Measurements from ENCODE around the gene ZNF775.

ZNF775 gene

DNA sequence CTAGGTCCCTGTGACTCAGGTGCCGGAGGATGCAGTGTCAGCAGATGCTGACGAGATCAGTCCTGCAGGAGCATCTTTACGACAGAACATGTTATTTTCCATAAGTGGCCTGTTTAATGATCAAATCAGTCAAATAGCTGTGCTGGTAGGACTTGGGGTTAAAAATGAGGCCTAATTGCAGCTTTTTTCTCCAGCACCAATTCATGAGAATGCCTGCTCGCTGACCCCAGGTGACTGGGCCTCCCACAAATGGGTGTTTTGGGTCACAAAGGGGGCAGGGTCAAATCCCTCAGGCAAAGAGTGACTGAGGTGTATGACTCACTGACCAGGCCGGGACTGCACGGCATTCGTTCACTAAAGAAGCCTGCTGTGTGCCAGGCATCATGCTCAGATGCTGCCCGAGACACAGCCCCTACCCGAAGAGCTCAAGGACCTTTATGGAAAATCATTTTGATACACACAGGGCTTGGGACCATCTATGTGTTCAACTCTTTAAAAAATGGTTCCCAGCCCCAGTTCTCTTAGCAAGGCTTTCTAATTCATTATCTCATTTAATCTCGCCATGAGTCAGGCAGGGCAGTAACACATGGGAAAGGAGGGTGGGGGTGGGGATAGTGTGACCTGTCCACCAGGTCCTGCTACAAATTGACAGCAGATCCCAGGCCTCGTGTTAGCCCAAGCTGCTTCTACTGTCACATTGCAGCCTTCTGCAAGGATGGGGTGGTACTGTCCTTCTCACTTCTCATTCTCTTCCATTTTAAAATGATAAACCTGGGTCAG lies 21.1 kb downstream of the ZNF775 start:
- no peak for TF ChIP-seq TEAD4 (IDR thresholded peaks at IDR 0.05)
- no peak for TF ChIP-seq TCF12 (IDR thresholded peaks at IDR 0.05; ENCODE audit: low read depth)
- no peak for TF ChIP-seq TAF1 (IDR thresholded peaks at IDR 0.05; ENCODE audit: low read depth)
- TF ChIP-seq RAD21 (IDR thresholded peaks at IDR 0.05; ENCODE audit: low read depth) = no peak

DNA sequence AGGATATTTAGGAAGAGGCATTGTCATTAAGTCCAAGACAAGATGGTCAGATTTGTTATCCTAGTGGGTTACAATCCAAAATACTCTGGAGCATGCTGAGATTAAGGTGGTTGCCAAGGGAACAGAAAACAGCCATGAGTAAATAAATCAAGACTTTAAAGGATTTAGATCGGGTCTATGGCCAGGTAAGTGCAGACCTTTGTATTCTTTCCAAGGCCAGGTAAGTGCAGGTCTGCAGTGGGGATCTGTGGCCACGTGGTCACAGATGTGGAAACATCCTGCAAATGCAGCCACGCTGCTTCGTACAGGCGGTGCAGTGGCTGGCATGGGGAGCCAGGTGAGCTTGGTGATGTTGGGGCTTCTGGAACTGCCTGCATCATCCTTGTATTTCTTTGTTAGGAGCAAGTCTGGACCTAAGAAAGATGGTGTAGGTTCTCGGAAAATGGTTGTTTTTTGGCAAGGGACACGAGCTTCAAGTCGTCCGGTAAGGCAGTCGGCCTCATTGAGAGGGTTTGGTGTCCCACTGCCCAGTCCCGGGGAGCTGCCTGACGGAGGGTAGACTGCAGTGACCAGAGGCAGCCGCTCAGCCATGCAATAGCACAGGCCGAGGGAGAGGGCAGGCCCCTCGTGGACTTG lies 21.8 kb downstream of the ZNF775 start:
- TF ChIP-seq NFIC (IDR thresholded peaks at IDR 0.05) = no peak
- no peak for TF ChIP-seq YY1 (IDR thresholded peaks at IDR 0.05; ENCODE audit: low read depth)
- no peak for TF ChIP-seq FOXM1 (IDR thresholded peaks at IDR 0.05; ENCODE audit: borderline replicate concordance, low read depth)
- TF ChIP-seq, protein P1, sequence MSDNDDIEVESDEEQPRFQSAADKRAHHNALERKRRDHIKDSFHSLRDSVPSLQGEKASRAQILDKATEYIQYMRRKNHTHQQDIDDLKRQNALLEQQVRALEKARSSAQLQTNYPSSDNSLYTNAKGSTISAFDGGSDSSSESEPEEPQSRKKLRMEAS (IDR thresholded peaks at IDR 0.05) = no peak
- TF ChIP-seq TAF1 (IDR thresholded peaks at IDR 0.05; ENCODE audit: low read depth) = no peak
- TF ChIP-seq RAD21 (IDR thresholded peaks at IDR 0.05; ENCODE audit: low read depth) = no peak
- no peak for TF ChIP-seq EP300 (IDR thresholded peaks at IDR 0.05; ENCODE audit: borderline replicate concordance)

DNA sequence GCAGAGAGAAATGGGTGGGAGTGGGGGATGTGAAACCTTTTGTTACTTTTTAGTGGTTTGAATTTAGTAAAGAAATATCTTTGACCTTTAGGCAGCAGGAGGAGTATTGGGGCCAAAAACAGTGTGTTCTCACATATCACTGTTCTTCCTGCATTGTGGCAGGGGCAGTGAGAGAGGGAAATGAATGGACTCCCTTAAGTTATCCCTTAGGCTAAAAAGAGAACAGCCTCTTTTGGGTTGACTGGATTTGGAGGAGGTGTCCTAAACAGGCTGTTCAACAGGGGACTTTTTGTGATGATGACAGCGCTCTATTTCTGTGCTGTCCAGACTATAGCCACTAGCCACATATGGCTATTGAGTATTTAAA lies 22.3 kb downstream of the ZNF775 start:
- no peak for TF ChIP-seq YY1 (IDR thresholded peaks at IDR 0.05; ENCODE audit: low read depth)
- TF ChIP-seq, protein P2, sequence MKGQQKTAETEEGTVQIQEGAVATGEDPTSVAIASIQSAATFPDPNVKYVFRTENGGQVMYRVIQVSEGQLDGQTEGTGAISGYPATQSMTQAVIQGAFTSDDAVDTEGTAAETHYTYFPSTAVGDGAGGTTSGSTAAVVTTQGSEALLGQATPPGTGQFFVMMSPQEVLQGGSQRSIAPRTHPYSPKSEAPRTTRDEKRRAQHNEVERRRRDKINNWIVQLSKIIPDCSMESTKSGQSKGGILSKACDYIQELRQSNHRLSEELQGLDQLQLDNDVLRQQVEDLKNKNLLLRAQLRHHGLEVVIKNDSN (IDR thresholded peaks at IDR 0.05) = no peak
- no peak for TF ChIP-seq CEBPB (IDR thresholded peaks at IDR 0.05)

DNA sequence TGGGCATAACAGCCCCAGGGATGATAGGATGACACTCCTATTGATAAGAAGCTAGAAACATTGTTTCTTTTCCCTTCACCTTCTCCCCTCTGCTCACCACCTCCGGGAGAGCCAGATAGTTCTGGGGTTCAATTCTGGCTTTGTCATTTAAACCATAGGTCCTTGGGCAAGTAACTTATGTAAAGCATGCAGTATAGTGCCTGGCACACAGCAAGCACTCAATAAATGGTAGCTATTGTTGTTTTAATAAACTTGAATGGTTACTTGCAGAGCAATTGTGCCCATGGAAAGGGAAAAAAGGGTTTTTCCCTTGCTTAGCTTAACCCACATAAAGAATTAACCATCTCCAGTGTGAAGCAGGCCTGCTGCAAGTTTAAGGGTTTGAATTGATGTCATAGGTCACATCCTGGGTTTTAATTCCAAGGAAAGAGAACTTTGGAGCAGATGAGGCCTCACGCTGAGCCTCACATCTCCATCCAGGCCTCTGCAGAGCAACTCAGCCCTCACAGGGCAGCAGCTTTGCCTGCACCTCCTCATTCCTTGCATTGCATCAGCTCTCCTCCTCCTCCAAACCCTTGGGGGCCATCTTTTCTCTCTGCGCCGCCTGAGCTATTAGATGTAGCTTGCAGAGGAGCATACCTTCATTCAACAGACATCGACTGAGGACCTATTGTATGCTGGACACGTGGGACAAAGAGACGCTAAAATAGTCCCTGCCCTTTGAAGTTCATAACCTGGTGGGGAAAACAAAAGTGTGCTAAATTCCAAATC lies 22.9 kb downstream of the ZNF775 start:
- TF ChIP-seq EP300 (IDR thresholded peaks at IDR 0.05; ENCODE audit: borderline replicate concordance) (no peak), FOXM1 (IDR thresholded peaks at IDR 0.05; ENCODE audit: borderline replicate concordance, low read depth) (no peak), ZBTB7A (IDR thresholded peaks at IDR 0.05; ENCODE audit: low read depth) (no peak), TCF12 (IDR thresholded peaks at IDR 0.05; ENCODE audit: low read depth) (no peak), CREB1 (IDR thresholded peaks at IDR 0.05; ENCODE audit: low read depth) (no peak), CEBPB (IDR thresholded peaks at IDR 0.05) (no peak), NFIC (IDR thresholded peaks at IDR 0.05) (no peak), YY1 (IDR thresholded peaks at IDR 0.05; ENCODE audit: low read depth) (no peak), RAD21 (IDR thresholded peaks at IDR 0.05; ENCODE audit: low read depth) (no peak), TEAD4 (IDR thresholded peaks at IDR 0.05) (no peak), TAF1 (IDR thresholded peaks at IDR 0.05; ENCODE audit: low read depth) (no peak), EGR1 (IDR thresholded peaks at IDR 0.05) (no peak)
- TF ChIP-seq, protein P2 (IDR thresholded peaks at IDR 0.05) = no peak
- TF ChIP-seq, protein P3, sequence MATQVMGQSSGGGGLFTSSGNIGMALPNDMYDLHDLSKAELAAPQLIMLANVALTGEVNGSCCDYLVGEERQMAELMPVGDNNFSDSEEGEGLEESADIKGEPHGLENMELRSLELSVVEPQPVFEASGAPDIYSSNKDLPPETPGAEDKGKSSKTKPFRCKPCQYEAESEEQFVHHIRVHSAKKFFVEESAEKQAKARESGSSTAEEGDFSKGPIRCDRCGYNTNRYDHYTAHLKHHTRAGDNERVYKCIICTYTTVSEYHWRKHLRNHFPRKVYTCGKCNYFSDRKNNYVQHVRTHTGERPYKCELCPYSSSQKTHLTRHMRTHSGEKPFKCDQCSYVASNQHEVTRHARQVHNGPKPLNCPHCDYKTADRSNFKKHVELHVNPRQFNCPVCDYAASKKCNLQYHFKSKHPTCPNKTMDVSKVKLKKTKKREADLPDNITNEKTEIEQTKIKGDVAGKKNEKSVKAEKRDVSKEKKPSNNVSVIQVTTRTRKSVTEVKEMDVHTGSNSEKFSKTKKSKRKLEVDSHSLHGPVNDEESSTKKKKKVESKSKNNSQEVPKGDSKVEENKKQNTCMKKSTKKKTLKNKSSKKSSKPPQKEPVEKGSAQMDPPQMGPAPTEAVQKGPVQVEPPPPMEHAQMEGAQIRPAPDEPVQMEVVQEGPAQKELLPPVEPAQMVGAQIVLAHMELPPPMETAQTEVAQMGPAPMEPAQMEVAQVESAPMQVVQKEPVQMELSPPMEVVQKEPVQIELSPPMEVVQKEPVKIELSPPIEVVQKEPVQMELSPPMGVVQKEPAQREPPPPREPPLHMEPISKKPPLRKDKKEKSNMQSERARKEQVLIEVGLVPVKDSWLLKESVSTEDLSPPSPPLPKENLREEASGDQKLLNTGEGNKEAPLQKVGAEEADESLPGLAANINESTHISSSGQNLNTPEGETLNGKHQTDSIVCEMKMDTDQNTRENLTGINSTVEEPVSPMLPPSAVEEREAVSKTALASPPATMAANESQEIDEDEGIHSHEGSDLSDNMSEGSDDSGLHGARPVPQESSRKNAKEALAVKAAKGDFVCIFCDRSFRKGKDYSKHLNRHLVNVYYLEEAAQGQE (IDR thresholded peaks at IDR 0.05; ENCODE audit: low read depth) = no peak
- TF ChIP-seq, protein P1 (IDR thresholded peaks at IDR 0.05) = no peak

DNA sequence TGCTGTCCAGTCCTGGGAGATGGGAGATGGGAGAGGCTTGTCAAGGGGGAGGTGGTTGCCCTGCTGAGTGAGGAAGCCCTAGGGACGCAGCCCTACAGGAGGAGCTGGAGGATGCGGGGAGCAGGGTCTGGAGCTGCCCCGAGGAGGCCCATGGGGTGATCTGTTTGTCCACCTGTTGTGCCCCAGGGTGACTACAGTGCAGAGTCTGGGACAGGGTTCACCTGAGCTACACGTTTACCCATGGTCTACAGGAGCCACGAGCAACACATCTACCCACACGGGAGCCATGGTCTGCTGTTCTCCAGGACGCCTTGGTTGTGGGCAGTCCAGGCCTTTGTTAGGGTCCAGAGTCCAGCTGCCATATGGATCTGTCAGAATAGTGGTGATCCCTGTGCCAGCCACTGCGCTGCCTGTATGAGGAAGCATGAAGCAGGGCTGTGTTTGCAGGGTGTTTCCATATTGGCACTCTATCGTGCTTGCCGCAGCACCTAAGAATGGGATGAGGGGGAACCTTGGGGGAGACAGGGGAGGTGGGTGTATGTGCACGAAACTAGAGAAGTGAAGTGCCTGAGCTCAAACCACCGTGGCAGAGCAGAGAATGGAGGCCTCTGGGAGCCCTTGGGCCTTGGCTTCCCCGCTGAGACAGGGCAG lies 23.7 kb downstream of the ZNF775 start:
- TF ChIP-seq EP300 (IDR thresholded peaks at IDR 0.05; ENCODE audit: borderline replicate concordance) = no peak
- TF ChIP-seq TCF12 (IDR thresholded peaks at IDR 0.05; ENCODE audit: low read depth) = no peak
- TF ChIP-seq, protein P3 (IDR thresholded peaks at IDR 0.05; ENCODE audit: low read depth) = no peak
- TF ChIP-seq, protein P2 (IDR thresholded peaks at IDR 0.05) = no peak
- TF ChIP-seq TAF1 (IDR thresholded peaks at IDR 0.05; ENCODE audit: low read depth) = no peak
- no peak for TF ChIP-seq ZBTB7A (IDR thresholded peaks at IDR 0.05; ENCODE audit: low read depth)
- TF ChIP-seq, protein P1 (IDR thresholded peaks at IDR 0.05) = no peak

Measured in Ishikawa (cell line).